K562 (cell line): Measurements from ENCODE around the gene CPEB1. TPM values are rescaled to one million over a fixed set of nuclear protein-coding genes. Genes with fewer than 3 reads are reported as not detected.
A peak's percentile ranks its signal among the peaks of the same experiment; 100 is the strongest.

Source experiments
- ARID1B ChIP-seq: fragments of 450-650 bp; IDR thresholded peaks from 2 replicates; pipeline ENCODE4 v1.6.1; 2016; ENCODE audit warnings: antibody characterized with exemption, mild to moderate bottlenecking, inconsistent platforms
- BRD4 ChIP-seq: fragments of 200-600 bp; sonication (generic); IDR thresholded peaks from 2 replicates; pipeline ENCODE4 v1.6.1; 2017; ENCODE audit warnings: inconsistent platforms
- CEBPB ChIP-seq: fragments of 450-650 bp; IDR thresholded peaks from 2 replicates; pipeline ENCODE4 v1.6.1; 2016; ENCODE audit warnings: missing genetic modification characterization, missing compliant biosample characterization
- DPF2 ChIP-seq: fragments of 450-650 bp; IDR thresholded peaks from 2 replicates; pipeline ENCODE4 v1.6.1; 2016
- EP300 ChIP-seq: IDR thresholded peaks from 2 replicates; pipeline ENCODE4 v1.6.1; 2012; ENCODE audit warnings: low read length, improper control_type of control experiment
- GABPA ChIP-seq: fragments of 200-800 bp; sonication (Bioruptor generic); conservative IDR thresholded peaks from 2 replicates; pipeline ENCODE4 v1.6.1; 2016; ENCODE audit warnings: low read depth, missing genetic modification characterization, missing compliant biosample characterization
- HDAC1 ChIP-seq, 2 experiments: fragments of 450-650 bp; IDR thresholded peaks; 2 replicates each; pipeline ENCODE4 v1.6.1; 2016 to 2017; ENCODE audit warnings: inconsistent platforms in 1 of 2, mild to moderate bottlenecking in 1 of 2, moderate library complexity in 1 of 2
- HNRNPLL ChIP-seq: fragments of 200-400 bp; formaldehyde crosslinking; IDR thresholded peaks from 2 replicates; pipeline ENCODE4 v1.6.1; 2017; ENCODE audit warnings: low read length, low read depth, mild to moderate bottlenecking; ENCODE audit not compliant: poor library complexity, severe bottlenecking
- MEF2A ChIP-seq: IDR thresholded peaks from 2 replicates; pipeline ENCODE4 v1.6.1; 2011; ENCODE audit warnings: low read depth, mild to moderate bottlenecking, low read length, moderate library complexity; ENCODE audit not compliant: control insufficient read depth
- USF1 ChIP-seq: sonication (generic); formaldehyde crosslinking; IDR thresholded peaks from 2 replicates; pipeline ENCODE4 v1.9.0; 2022; ENCODE audit warnings: mild to moderate bottlenecking, missing genetic modification reagents
- XRCC4 ChIP-seq: IDR thresholded peaks from one replicate; pipeline ENCODE4 v1.6.1; 2011; ENCODE audit not compliant: insufficient read depth, insufficient read length; ENCODE audit errors: extremely low read depth
- ZBTB17 ChIP-seq: fragments of 450-650 bp; formaldehyde crosslinking; IDR thresholded peaks from 2 replicates; pipeline ENCODE4 v1.4.0; 2020; ENCODE audit warnings: mild to moderate bottlenecking
- ZNF384 ChIP-seq: IDR thresholded peaks from 2 replicates; pipeline ENCODE4 v1.6.1; 2012; ENCODE audit warnings: low read depth, low read length, improper control_type of control experiment
- ZNF436 ChIP-seq: fragments of 250-450, 450-650 bp; sonication (Bioruptor Pico); formaldehyde crosslinking; IDR thresholded peaks from 2 replicates; pipeline ENCODE4 v1.7.0; 2020; ENCODE audit warnings: mild to moderate bottlenecking
- ZNF699 ChIP-seq: fragments of 250-450 bp; sonication (Bioruptor Pico); IDR thresholded peaks from 2 replicates; pipeline ENCODE4 v1.8.0; 2021; ENCODE audit warnings: mild to moderate bottlenecking, moderate library complexity; ENCODE audit not compliant: insufficient replicate concordance
- polyA plus RNA-seq, 8 experiments: library from polyadenylated mRNA; depleted of rRNA in 4 of 8; stranded (reverse) in 5 of 8; unstranded in 3 of 8; fragments of >200 nt; fragmentation: Nextera tagmentation in 2 of 8; fragmentation: Illumina TruSeq in 1 of 8; extraction: Ambion mirVana in 2 of 8; extraction: Trizol in 1 of 8; gene quantifications; 2 replicates each; pipeline versions ENCODE4 v1.2.1 to v1.2.3, GENCODE V29; 2011 to 2014; ENCODE audit warnings: inconsistent platforms in 1 of 8, missing spikeins in 1 of 8
- total RNA-seq, 7 experiments: library from RNA; depleted of rRNA in 6 of 7; stranded (reverse); fragments of >200 nt in 6 of 7; fragmentation: Illumina TruSeq in 2 of 7; extraction: Trizol in 2 of 7; gene quantifications; 2 replicates each; pipeline versions ENCODE4 v1.2.1 to v1.2.3, GENCODE V29; 2011 to 2021; ENCODE audit warnings: low replicate concordance in 1 of 7
- TF ChIP-seq, protein P1 (sequence below): fragments of 250-450 bp; sonication (Bioruptor Pico); IDR thresholded peaks from 2 replicates; pipeline ENCODE4 v1.4.0; 2020
- TF ChIP-seq, protein P2 (sequence below), 2 experiments: fragments of 450-650 bp; IDR thresholded peaks; 2 replicates each; pipeline ENCODE4 v1.6.1; 2018; ENCODE audit warnings: mild to moderate bottlenecking in 2 of 2, low read depth in 1 of 2; ENCODE audit not compliant: partially characterized antibody in 2 of 2
- TF ChIP-seq, protein P3 (sequence below): sonication (generic); formaldehyde crosslinking; IDR thresholded peaks from 2 replicates; pipeline ENCODE4 v1.8.1; 2022; ENCODE audit warnings: missing genetic modification reagents

CPEB1 gene
- total and polyA plus RNA-seq, 9 of the 15 experiments (the other 6 are each of a cell fraction or from before 2014, with no cell fraction given) = 2.2 to 13.4 (median 9.7) TPM

DNA sequence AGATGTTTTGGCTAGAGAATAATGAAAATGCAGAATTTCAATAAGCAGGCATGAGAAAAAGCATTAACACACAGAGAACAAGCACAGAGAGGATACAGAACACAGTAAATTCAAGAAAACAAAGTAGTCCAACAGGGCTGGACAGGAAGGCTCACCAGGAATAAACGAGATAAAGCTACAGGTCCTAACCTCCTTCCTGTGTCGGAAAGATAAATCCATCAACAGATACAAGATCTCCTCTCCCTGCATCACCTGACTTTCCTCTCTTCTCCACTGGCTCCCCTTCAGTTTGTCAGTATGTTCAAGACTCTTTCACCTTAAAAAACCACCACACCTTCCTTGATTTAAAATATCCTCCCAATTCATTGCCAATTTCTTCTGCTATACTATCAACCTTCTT lies 11.4 kb downstream of the CPEB1 start (continued):
- TF ChIP-seq, protein P1, sequence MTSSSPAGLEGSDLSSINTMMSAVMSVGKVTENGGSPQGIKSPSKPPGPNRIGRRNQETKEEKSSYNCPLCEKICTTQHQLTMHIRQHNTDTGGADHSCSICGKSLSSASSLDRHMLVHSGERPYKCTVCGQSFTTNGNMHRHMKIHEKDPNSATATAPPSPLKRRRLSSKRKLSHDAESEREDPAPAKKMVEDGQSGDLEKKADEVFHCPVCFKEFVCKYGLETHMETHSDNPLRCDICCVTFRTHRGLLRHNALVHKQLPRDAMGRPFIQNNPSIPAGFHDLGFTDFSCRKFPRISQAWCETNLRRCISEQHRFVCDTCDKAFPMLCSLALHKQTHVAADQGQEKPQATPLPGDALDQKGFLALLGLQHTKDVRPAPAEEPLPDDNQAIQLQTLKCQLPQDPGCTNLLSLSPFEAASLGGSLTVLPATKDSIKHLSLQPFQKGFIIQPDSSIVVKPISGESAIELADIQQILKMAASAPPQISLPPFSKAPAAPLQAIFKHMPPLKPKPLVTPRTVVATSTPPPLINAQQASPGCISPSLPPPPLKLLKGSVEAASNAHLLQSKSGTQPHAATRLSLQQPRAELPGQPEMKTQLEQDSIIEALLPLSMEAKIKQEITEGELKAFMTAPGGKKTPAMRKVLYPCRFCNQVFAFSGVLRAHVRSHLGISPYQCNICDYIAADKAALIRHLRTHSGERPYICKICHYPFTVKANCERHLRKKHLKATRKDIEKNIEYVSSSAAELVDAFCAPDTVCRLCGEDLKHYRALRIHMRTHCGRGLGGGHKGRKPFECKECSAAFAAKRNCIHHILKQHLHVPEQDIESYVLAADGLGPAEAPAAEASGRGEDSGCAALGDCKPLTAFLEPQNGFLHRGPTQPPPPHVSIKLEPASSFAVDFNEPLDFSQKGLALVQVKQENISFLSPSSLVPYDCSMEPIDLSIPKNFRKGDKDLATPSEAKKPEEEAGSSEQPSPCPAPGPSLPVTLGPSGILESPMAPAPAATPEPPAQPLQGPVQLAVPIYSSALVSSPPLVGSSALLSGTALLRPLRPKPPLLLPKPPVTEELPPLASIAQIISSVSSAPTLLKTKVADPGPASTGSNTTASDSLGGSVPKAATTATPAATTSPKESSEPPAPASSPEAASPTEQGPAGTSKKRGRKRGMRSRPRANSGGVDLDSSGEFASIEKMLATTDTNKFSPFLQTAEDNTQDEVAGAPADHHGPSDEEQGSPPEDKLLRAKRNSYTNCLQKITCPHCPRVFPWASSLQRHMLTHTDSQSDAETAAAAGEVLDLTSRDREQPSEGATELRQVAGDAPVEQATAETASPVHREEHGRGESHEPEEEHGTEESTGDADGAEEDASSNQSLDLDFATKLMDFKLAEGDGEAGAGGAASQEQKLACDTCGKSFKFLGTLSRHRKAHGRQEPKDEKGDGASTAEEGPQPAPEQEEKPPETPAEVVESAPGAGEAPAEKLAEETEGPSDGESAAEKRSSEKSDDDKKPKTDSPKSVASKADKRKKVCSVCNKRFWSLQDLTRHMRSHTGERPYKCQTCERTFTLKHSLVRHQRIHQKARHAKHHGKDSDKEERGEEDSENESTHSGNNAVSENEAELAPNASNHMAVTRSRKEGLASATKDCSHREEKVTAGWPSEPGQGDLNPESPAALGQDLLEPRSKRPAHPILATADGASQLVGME = no peak
- no peak for TF ChIP-seq BRD4
- TF ChIP-seq, protein P2, sequence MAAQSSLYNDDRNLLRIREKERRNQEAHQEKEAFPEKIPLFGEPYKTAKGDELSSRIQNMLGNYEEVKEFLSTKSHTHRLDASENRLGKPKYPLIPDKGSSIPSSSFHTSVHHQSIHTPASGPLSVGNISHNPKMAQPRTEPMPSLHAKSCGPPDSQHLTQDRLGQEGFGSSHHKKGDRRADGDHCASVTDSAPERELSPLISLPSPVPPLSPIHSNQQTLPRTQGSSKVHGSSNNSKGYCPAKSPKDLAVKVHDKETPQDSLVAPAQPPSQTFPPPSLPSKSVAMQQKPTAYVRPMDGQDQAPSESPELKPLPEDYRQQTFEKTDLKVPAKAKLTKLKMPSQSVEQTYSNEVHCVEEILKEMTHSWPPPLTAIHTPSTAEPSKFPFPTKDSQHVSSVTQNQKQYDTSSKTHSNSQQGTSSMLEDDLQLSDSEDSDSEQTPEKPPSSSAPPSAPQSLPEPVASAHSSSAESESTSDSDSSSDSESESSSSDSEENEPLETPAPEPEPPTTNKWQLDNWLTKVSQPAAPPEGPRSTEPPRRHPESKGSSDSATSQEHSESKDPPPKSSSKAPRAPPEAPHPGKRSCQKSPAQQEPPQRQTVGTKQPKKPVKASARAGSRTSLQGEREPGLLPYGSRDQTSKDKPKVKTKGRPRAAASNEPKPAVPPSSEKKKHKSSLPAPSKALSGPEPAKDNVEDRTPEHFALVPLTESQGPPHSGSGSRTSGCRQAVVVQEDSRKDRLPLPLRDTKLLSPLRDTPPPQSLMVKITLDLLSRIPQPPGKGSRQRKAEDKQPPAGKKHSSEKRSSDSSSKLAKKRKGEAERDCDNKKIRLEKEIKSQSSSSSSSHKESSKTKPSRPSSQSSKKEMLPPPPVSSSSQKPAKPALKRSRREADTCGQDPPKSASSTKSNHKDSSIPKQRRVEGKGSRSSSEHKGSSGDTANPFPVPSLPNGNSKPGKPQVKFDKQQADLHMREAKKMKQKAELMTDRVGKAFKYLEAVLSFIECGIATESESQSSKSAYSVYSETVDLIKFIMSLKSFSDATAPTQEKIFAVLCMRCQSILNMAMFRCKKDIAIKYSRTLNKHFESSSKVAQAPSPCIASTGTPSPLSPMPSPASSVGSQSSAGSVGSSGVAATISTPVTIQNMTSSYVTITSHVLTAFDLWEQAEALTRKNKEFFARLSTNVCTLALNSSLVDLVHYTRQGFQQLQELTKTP (IDR thresholded peaks at IDR 0.05; ENCODE audit: low read depth in 1 of 2, partially characterized antibody in 2 of 2) = no peak
- TF ChIP-seq ZNF436 (CRISPR knock-in tag) = no peak
- peak; percentile 54; the same call in 1 of the 2 replicates for TF ChIP-seq USF1 (CRISPR knock-in tag)
- TF ChIP-seq, protein P3, sequence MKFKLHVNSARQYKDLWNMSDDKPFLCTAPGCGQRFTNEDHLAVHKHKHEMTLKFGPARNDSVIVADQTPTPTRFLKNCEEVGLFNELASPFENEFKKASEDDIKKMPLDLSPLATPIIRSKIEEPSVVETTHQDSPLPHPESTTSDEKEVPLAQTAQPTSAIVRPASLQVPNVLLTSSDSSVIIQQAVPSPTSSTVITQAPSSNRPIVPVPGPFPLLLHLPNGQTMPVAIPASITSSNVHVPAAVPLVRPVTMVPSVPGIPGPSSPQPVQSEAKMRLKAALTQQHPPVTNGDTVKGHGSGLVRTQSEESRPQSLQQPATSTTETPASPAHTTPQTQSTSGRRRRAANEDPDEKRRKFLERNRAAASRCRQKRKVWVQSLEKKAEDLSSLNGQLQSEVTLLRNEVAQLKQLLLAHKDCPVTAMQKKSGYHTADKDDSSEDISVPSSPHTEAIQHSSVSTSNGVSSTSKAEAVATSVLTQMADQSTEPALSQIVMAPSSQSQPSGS (CRISPR knock-in tag) = no peak
- TF ChIP-seq ZBTB17 (CRISPR knock-in tag) = no peak
- TF ChIP-seq HDAC1 (IDR thresholded peaks at IDR 0.05) = peak in 1 of 2 experiments; percentile 60; a peak in 1 of 4 replicates
- TF ChIP-seq HNRNPLL = no peak
- peak; percentile 80; the same call in 1 of the 2 replicates for TF ChIP-seq EP300
- no peak for TF ChIP-seq ZNF699
- TF ChIP-seq GABPA = 0 out of 2 replicates have a peak, but pooled peaks have one; percentile 18
- TF ChIP-seq CEBPB = no peak
- no peak for TF ChIP-seq ZNF384
- TF ChIP-seq DPF2 = peak; percentile 91
- peak; percentile 89 for TF ChIP-seq ARID1B
- TF ChIP-seq XRCC4 = no peak
- TF ChIP-seq MEF2A = no peak
